ENCODE measurements around the gene CD6.

DNA sequence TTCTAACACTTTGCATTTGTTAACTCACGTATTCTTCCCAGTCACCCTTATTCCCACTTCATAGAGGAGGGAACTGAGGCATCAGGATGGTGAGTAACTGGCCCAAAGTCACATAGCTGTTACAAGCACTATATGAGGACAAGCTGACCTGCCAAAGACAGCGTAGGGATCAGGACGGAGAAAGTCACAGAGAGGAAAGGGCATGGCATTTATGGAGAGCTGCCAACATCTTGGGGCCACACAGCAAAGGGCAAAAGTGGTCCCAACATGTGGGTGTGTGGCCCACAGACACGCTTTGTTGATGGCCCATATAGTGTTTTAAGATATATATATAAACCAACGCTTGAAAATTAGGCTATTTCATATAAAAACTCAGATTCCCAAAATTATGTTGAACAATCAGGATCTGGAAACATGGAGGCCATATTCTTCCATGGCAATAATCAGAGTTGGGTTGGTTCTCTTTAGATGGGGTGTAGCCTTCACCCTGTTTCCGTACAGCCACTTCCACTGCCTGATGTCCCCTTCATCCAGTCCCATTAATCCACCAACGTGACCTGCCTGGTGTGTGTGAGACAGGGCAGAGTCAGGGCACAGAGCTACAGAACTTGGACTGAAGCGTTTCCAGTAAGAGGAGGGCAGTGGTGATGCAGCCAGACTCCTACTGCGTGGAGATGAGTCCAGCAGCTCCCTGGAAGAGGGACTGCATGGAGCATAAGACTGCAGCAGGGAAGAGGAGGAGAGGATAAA lies 90.9 kb downstream of the CD6 start:
- TF ChIP-seq POLR2A (IDR thresholded peaks at IDR 0.05; ENCODE audit: extremely low read depth, insufficient read length) = no peak
- TF ChIP-seq, protein P1, sequence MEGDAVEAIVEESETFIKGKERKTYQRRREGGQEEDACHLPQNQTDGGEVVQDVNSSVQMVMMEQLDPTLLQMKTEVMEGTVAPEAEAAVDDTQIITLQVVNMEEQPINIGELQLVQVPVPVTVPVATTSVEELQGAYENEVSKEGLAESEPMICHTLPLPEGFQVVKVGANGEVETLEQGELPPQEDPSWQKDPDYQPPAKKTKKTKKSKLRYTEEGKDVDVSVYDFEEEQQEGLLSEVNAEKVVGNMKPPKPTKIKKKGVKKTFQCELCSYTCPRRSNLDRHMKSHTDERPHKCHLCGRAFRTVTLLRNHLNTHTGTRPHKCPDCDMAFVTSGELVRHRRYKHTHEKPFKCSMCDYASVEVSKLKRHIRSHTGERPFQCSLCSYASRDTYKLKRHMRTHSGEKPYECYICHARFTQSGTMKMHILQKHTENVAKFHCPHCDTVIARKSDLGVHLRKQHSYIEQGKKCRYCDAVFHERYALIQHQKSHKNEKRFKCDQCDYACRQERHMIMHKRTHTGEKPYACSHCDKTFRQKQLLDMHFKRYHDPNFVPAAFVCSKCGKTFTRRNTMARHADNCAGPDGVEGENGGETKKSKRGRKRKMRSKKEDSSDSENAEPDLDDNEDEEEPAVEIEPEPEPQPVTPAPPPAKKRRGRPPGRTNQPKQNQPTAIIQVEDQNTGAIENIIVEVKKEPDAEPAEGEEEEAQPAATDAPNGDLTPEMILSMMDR (IDR thresholded peaks at IDR 0.05; ENCODE audit: low read depth, low read length) = no peak
- TF ChIP-seq, protein P2, sequence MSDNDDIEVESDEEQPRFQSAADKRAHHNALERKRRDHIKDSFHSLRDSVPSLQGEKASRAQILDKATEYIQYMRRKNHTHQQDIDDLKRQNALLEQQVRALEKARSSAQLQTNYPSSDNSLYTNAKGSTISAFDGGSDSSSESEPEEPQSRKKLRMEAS (IDR thresholded peaks at IDR 0.05; ENCODE audit: low read depth, low read length) = no peak
- no peak for TF ChIP-seq MYC (IDR thresholded peaks at IDR 0.05; ENCODE audit: low read depth, low read length)
